Neural cell (in vitro differentiated cells): ENCODE data around the gene TMPRSS3. TPM values are rescaled to one million over a fixed set of nuclear protein-coding genes. Genes with fewer than 3 reads are reported as not detected.

Experiments used
- H2AFZ ChIP-seq: fragments of 200-600, 300-800 bp; sonication (generic), shearing (Covaris generic); 2 replicates; pipeline ENCODE4 v1.6.0; 2014; ENCODE audit warnings: low read depth, mild to moderate bottlenecking, antibody characterized with exemption, low read length, moderate library complexity
- H3F3A ChIP-seq: fragments of 200-600 bp; shearing (Covaris generic); 2 replicates; pipeline ENCODE4 v1.6.1; 2016; ENCODE audit warnings: mild to moderate bottlenecking, moderate library complexity, mixed read lengths, antibody characterized with exemption, low read length; ENCODE audit not compliant: insufficient read depth, poor library complexity, severe bottlenecking
- H3K27ac ChIP-seq: fragments of 200-600, 300-800 bp; sonication (generic), shearing (Covaris generic); 2 replicates; pipeline ENCODE4 v1.5.1; 2014; ENCODE audit warnings: mild to moderate bottlenecking, low read length, moderate library complexity
- H3K27me3 ChIP-seq: fragments of 300-800, 200-600 bp; sonication (generic), shearing (Covaris generic); 2 replicates; pipeline ENCODE4 v1.6.0; 2014; ENCODE audit warnings: mild to moderate bottlenecking, low read depth, low read length, moderate library complexity; ENCODE audit not compliant: insufficient read depth
- H3K36me3 ChIP-seq: fragments of 300-800, 200-600 bp; sonication (generic), shearing (Covaris generic); 2 replicates; pipeline ENCODE4 v1.5.1; 2014; ENCODE audit warnings: mild to moderate bottlenecking, antibody characterized with exemption, low read length, moderate library complexity; ENCODE audit not compliant: insufficient read depth
- H3K4me2 ChIP-seq: fragments of 300-800, 200-600 bp; sonication (generic), shearing (Covaris generic); 2 replicates; pipeline ENCODE4 v1.6.0; 2014; ENCODE audit warnings: mild to moderate bottlenecking, low read length
- H3K4me3 ChIP-seq: fragments of 300-800, 200-600 bp; sonication (generic), shearing (Covaris generic); 2 replicates; pipeline ENCODE4 v1.5.1; 2014; ENCODE audit warnings: mild to moderate bottlenecking, low read length, moderate library complexity
- H3K79me2 ChIP-seq: fragments of 200-600 bp; shearing (Covaris generic); replicated peaks from 2 replicates; pipeline ENCODE4 v1.6.0; 2014; ENCODE audit warnings: mild to moderate bottlenecking, low read length, moderate library complexity; ENCODE audit not compliant: insufficient read depth
- H3K9ac ChIP-seq: fragments of 300-800, 200-600 bp; sonication (generic), shearing (Covaris generic); 2 replicates; pipeline ENCODE4 v1.6.1; 2016; ENCODE audit warnings: mild to moderate bottlenecking, low read length, mixed read lengths
- H3K9me2 ChIP-seq: fragments of 200-600 bp; shearing (Covaris generic); 2 replicates; pipeline ENCODE4 v1.6.1; 2016; ENCODE audit warnings: mild to moderate bottlenecking, low read length, mixed read lengths; ENCODE audit not compliant: insufficient read depth
- H3K9me3 ChIP-seq: fragments of 200-600, 300-800 bp; sonication (generic), shearing (Covaris generic); 2 replicates; pipeline ENCODE4 v1.6.1; 2016; ENCODE audit warnings: mild to moderate bottlenecking, mixed run types, low read length, moderate library complexity, mixed read lengths
- H4K20me1 ChIP-seq: fragments of 200-600 bp; shearing (Covaris generic); 2 replicates; pipeline ENCODE4 v1.6.1; 2016; ENCODE audit warnings: mild to moderate bottlenecking, mixed run types; ENCODE audit not compliant: insufficient read depth
- EP300 ChIP-seq: fragments of 450-650 bp; conservative IDR thresholded peaks from 2 replicates; pipeline ENCODE4 v1.6.1; 2014; ENCODE audit warnings: antibody characterized with exemption, mild to moderate bottlenecking, moderate library complexity; ENCODE audit not compliant: poor library complexity, severe bottlenecking
- MXI1 ChIP-seq: fragments of 450-650 bp; conservative IDR thresholded peaks from 2 replicates; pipeline ENCODE4 v1.6.1; 2014; ENCODE audit warnings: antibody characterized with exemption, mild to moderate bottlenecking; ENCODE audit not compliant: poor library complexity, severe bottlenecking
- POLR2AphosphoS5 ChIP-seq: IDR thresholded peaks from 2 replicates; pipeline ENCODE4 v1.6.1; 2012
- RAD21 ChIP-seq: fragments of 450-650 bp; conservative IDR thresholded peaks from 2 replicates; pipeline ENCODE4 v1.6.1; 2014; ENCODE audit warnings: antibody characterized with exemption, mild to moderate bottlenecking, moderate library complexity
- REST ChIP-seq: IDR thresholded peaks from 2 replicates; pipeline ENCODE4 v1.6.1; 2012; ENCODE audit warnings: borderline replicate concordance
- SMC3 ChIP-seq: fragments of 450-650 bp; conservative IDR thresholded peaks from 2 replicates; pipeline ENCODE4 v1.6.1; 2014; ENCODE audit warnings: antibody characterized with exemption, mild to moderate bottlenecking, moderate library complexity; ENCODE audit not compliant: poor library complexity
- TAF1 ChIP-seq: IDR thresholded peaks from 2 replicates; pipeline ENCODE4 v1.6.1; 2012; ENCODE audit warnings: low read depth
- polyA plus RNA-seq: library from polyadenylated mRNA; depleted of rRNA; stranded (reverse); fragments of >200 nt; gene quantifications from 2 replicates; pipeline ENCODE4 v1.2.3, GENCODE V29; 2014

The TMPRSS3 gene
- polyA plus RNA-seq, 1 donor from 2014 or later, result 0.12 TPM

GRCh38 chr21:42393443-42393950 is 2.4 kb downstream of the TMPRSS3 start:
- TF ChIP-seq SMC3 (no peak), MXI1 (no peak), RAD21 (no peak), TAF1 (no peak)
- H3K27ac ChIP-seq, result no peak overlapping the region
- no peaks in the 10 kb centered on the region for H3K9me2 ChIP-seq

DNA sequence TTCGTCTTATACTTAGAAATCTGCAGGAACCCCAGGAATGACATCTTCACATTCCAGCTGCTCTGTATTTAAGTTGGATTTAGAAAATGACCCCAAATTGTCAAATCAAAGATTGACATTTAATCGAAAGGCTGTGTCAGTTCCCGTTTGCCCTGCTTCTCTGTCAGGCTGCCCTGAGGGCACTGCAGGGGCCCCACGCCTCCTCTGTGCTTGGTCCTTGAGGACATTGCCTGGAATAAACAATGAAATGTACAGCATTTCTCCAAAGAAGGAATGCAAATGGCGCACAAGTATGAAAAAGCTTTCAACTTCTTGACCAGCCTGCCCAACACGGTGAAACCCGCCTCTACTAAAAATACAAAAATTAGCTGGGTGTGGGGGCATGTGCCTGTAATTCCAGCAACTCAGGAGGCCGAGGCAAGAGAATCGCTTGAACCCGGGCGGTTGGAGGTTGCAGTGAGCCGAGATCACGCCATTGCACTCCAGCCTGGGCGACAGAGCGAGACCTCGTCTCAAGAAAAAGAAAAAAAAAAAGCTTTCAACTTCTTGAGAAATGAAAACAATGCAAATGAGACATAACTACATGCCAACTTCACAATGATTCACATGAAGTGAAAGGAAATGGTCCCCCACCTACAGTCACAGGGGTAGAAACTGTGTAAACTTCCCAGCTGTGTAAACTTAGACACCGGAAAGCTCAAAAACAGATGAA is 3.0 kb downstream of the TMPRSS3 start:
- Histone ChIP-seq H2AFZ (no peak overlapping the region), H3K79me2 (no peaks in the 10 kb centered on the region), H3K9me2 (no peaks in the 10 kb centered on the region), H3K27me3 (no peaks in the 10 kb centered on the region), H3K4me3 (no peak overlapping the region), H3K9ac (no peak overlapping the region), H3K4me2 (no peak overlapping the region), H3K27ac (no peak overlapping the region), H3K36me3 (no peaks in the 10 kb centered on the region), H3K9me3 (no peaks in the 10 kb centered on the region), H4K20me1 (no peaks in the 10 kb centered on the region), H3F3A (no peaks in the 10 kb centered on the region)
- TF ChIP-seq TAF1, result no peak
- TF ChIP-seq REST, result no peak
- TF ChIP-seq MXI1, result no peak

More at GRCh38 chr21:42393443-42393950, 2.4 kb downstream of the TMPRSS3 start:
- H3K4me2 ChIP-seq, result no peak overlapping the region
- H3K9ac ChIP-seq, result no peak overlapping the region
- no peaks in the 10 kb centered on the region for H3K27me3 ChIP-seq
- H3F3A ChIP-seq, result no peaks in the 10 kb centered on the region
- no peaks in the 10 kb centered on the region for H3K36me3 ChIP-seq
- H3K9me3 ChIP-seq, result no peaks in the 10 kb centered on the region
- no peaks in the 10 kb centered on the region for H3K79me2 ChIP-seq
- no peaks in the 10 kb centered on the region for H4K20me1 ChIP-seq
- no peak overlapping the region for H3K4me3 ChIP-seq
- H2AFZ ChIP-seq, result no peak overlapping the region

- no peaks in the 10 kb centered on the region for H3F3A ChIP-seq
- no peaks in the 10 kb centered on the region for H3K9me2 ChIP-seq
- H4K20me1 ChIP-seq, result no peaks in the 10 kb centered on the region
- no peak overlapping the region for H3K4me2 ChIP-seq
- no peak overlapping the region for H3K4me3 ChIP-seq
- no peak overlapping the region for H3K27ac ChIP-seq
- TF ChIP-seq EP300 (no peak), POLR2AphosphoS5 (no peak), REST (no peak)
- H3K9me3 ChIP-seq, result no peaks in the 10 kb centered on the region
- no peak overlapping the region for H3K9ac ChIP-seq
- H3K79me2 ChIP-seq, result no peaks in the 10 kb centered on the region
- no peak overlapping the region for H2AFZ ChIP-seq
- no peaks in the 10 kb centered on the region for H3K27me3 ChIP-seq
- no peaks in the 10 kb centered on the region for H3K36me3 ChIP-seq
Measured at GRCh38 chr21:42391297-42391696, 4.6 kb downstream of the TMPRSS3 start.
